Skin of body (tissue), 3 donors: ENCODE results near the gene MED12. TPM values are rescaled to one million over a fixed set of nuclear protein-coding genes. Genes with fewer than 3 reads are reported as not detected.

Experiments
- DNase-seq: peaks from one replicate; lab custom pipeline; 2025; lab: John Stamatoyannopoulos, UW
- small RNA-seq: library from RNA; depleted of rRNA; stranded (forward); fragments of <200 nt; gene quantifications from one replicate; pipeline ENCODE3, GENCODE V24; 2014; ENCODE audit warnings: low replicate concordance
- total RNA-seq: library from RNA; depleted of rRNA; stranded (reverse); fragments of >200 nt; gene quantifications from one replicate; pipeline ENCODE4 v1.2.3, GENCODE V29; 2014

The MED12 gene
- total RNA-seq, 1 donor from 2014 or later: 36.4 TPM

DNA sequence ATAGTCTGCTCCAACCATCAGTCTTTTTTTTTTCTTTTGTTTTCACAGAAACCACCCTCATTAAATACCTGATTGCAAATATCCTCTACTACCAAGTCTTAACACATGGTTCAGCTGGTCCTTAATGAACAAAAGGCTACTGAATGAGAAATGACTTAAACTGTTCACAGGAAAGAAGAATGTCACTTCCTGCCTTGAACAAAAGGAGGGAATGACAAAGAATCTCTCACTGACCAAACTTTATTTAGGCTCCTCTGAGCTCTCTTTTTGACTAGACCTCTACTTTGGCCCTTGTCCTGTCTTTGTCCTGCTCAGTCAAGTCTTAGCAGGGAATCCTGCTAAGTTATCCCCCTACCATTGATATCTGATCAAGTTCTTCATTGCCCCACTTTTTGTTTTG, 72.9 kb downstream of the MED12 start:
- no peak for DNase-seq

Small RNAs within 50 kb of the gene (small RNA-seq; reads per million reads assigned to genes)
- gene CXorf65: not detected

Other genes with a start within 250 kb of the MED12 start
- not detected for gene TEX11, start 209.9 kb upstream of the MED12 start, total RNA-seq
- 0.30 TPM for gene SLC7A3, start 187.5 kb upstream of the MED12 start, total RNA-seq
- gene SNX12, start 50.3 kb upstream of the MED12 start, total RNA-seq: 31.2 TPM
- 9.9 TPM for gene FOXO4, start 22.7 kb upstream of the MED12 start, total RNA-seq
- gene CXorf65, start 11.9 kb upstream of the MED12 start, total RNA-seq: not detected
- gene IL2RG, start 7.0 kb upstream of the MED12 start, total RNA-seq: 2.6 TPM
- gene NLGN3, start 26.2 kb downstream of the MED12 start, total RNA-seq: 1.4 TPM
- 0.30 TPM for gene GJB1, start 104.6 kb downstream of the MED12 start, total RNA-seq
- 14.6 TPM for gene ZMYM3, start 135.5 kb downstream of the MED12 start, total RNA-seq
- gene NONO, start 165.0 kb downstream of the MED12 start, total RNA-seq: 258 TPM
- gene ITGB1BP2, start 183.2 kb downstream of the MED12 start, total RNA-seq: 10.9 TPM
- gene TAF1, start 247.8 kb downstream of the MED12 start, total RNA-seq: 75.6 TPM